HepG2 (cell line): ENCODE results near the gene TMEM253. TPM values are rescaled to one million over a fixed set of nuclear protein-coding genes. Genes with fewer than 3 reads are reported as not detected.

Source experiments
- ARNTL ChIP-seq: sonication (generic); formaldehyde crosslinking; IDR thresholded peaks from 2 replicates; pipeline ENCODE4 v1.4.0; 2020; ENCODE audit warnings: mild to moderate bottlenecking, missing genetic modification reagents
- BRD4 ChIP-seq: sonication (generic); formaldehyde crosslinking; IDR thresholded peaks from 2 replicates; pipeline ENCODE4 v1.4.0; 2020; ENCODE audit warnings: missing genetic modification reagents
- KAT7 ChIP-seq: IDR thresholded peaks from 2 replicates; pipeline ENCODE4 v1.6.1; 2018; ENCODE audit warnings: borderline replicate concordance, missing compliant biosample characterization
- MEIS1 ChIP-seq: sonication (generic); formaldehyde crosslinking; IDR thresholded peaks from 2 replicates; pipeline ENCODE4 v1.9.0; 2021; ENCODE audit warnings: mild to moderate bottlenecking, missing genetic modification reagents, moderate library complexity, borderline replicate concordance
- MTA1 ChIP-seq: sonication (generic); formaldehyde crosslinking; IDR thresholded peaks from 2 replicates; pipeline ENCODE4 v1.4.0; 2020; ENCODE audit warnings: missing genetic modification reagents, mild to moderate bottlenecking, borderline replicate concordance
- RAD21 ChIP-seq: fragments of 450-650 bp; formaldehyde crosslinking; IDR thresholded peaks from 2 replicates; pipeline ENCODE4 v1.5.0; 2020; ENCODE audit warnings: mild to moderate bottlenecking
- SCMH1 ChIP-seq: sonication (generic); formaldehyde crosslinking; IDR thresholded peaks from 2 replicates; pipeline ENCODE4 v1.9.0; 2021; ENCODE audit warnings: missing genetic modification reagents, mild to moderate bottlenecking, borderline replicate concordance
- SMARCC2 ChIP-seq: fragments of 450-650 bp; IDR thresholded peaks from 2 replicates; pipeline ENCODE4 v1.6.1; 2017; ENCODE audit warnings: antibody characterized with exemption, mild to moderate bottlenecking
- SRSF1 ChIP-seq: fragments of 200-400 bp; formaldehyde crosslinking; optimal IDR thresholded peaks from 2 replicates; pipeline ENCODE3; 2017; ENCODE audit warnings: mild to moderate bottlenecking, low read depth, low read length, moderate library complexity
- SRSF4 ChIP-seq: fragments of 200-400 bp; formaldehyde crosslinking; IDR thresholded peaks from one replicate; pipeline ENCODE4 v1.6.1; 2018; ENCODE audit warnings: mild to moderate bottlenecking, low read depth, low read length, moderate library complexity; ENCODE audit not compliant: poor library complexity, severe bottlenecking
- ZMYM4 ChIP-seq: sonication (generic); formaldehyde crosslinking; IDR thresholded peaks from 2 replicates; pipeline ENCODE4 v1.8.1; 2023; ENCODE audit warnings: mild to moderate bottlenecking, missing genetic modification reagents
- ZNF253 ChIP-seq: sonication (generic); formaldehyde crosslinking; IDR thresholded peaks from 2 replicates; pipeline ENCODE4 v1.8.0; 2022; ENCODE audit warnings: mild to moderate bottlenecking, missing genetic modification reagents, borderline replicate concordance
- ZNF292 ChIP-seq: sonication (generic); formaldehyde crosslinking; IDR thresholded peaks from 2 replicates; pipeline ENCODE4 v1.8.1; 2022; ENCODE audit warnings: mild to moderate bottlenecking, low read depth, missing genetic modification reagents, borderline replicate concordance
- ZNF468 ChIP-seq: sonication (generic); formaldehyde crosslinking; IDR thresholded peaks from 2 replicates; pipeline ENCODE4 v1.8.0; 2022; ENCODE audit warnings: mild to moderate bottlenecking, moderate library complexity, missing genetic modification reagents
- ZNF670 ChIP-seq: sonication (generic); formaldehyde crosslinking; IDR thresholded peaks from 2 replicates; pipeline ENCODE4 v1.8.0; 2022; ENCODE audit warnings: mild to moderate bottlenecking, missing genetic modification reagents, borderline replicate concordance
- ZZZ3 ChIP-seq: sonication (generic); formaldehyde crosslinking; IDR thresholded peaks from 2 replicates; pipeline ENCODE4 v1.4.0; 2020; ENCODE audit warnings: missing genetic modification reagents, mild to moderate bottlenecking, borderline replicate concordance
- polyA plus RNA-seq, 8 experiments: library from polyadenylated mRNA; depleted of rRNA in 3 of 8; stranded (reverse) in 7 of 8; unstranded in 1 of 8; fragments of >200 nt; fragmentation: Illumina TruSeq in 4 of 8; extraction: Trizol in 4 of 8; gene quantifications; 2 replicates each; pipeline versions ENCODE4 v1.2.1 to v1.2.3, GENCODE V29; 2011 to 2016; ENCODE audit warnings: low read depth in 4 of 8, missing spikeins in 1 of 8, mixed read lengths in 1 of 8; ENCODE audit not compliant: insufficient read depth in 1 of 8
- total RNA-seq, 5 experiments: library from RNA; depleted of rRNA; stranded (reverse); fragments of >200 nt; fragmentation: Illumina TruSeq; extraction: Trizol; gene quantifications; 2 replicates each; pipeline ENCODE4 v1.2.3, GENCODE V29; 2016; ENCODE audit warnings: low read depth in 1 of 5
- TF ChIP-seq, protein P1 (sequence below): sonication (generic); formaldehyde crosslinking; IDR thresholded peaks from 2 replicates; pipeline ENCODE4 v1.8.1; 2023; ENCODE audit warnings: missing genetic modification reagents, inconsistent platforms, borderline replicate concordance
- TF ChIP-seq, protein P2 (sequence below): sonication (generic); formaldehyde crosslinking; IDR thresholded peaks from 2 replicates; pipeline ENCODE4 v1.4.0; 2020; ENCODE audit warnings: low read depth, mild to moderate bottlenecking, missing genetic modification reagents
- TF ChIP-seq, protein P3 (sequence below): sonication (generic); formaldehyde crosslinking; IDR thresholded peaks from 2 replicates; pipeline ENCODE4 v1.5.0; 2020; ENCODE audit warnings: missing genetic modification reagents
- TF ChIP-seq, protein P4 (sequence below): IDR thresholded peaks from 2 replicates; pipeline ENCODE4 v1.6.1; 2016; ENCODE audit warnings: low read depth, missing genetic modification reagents, missing compliant biosample characterization

TMEM253 gene
- total and polyA plus RNA-seq, 2 of the 13 experiments (the other 11 are each of a cell fraction or from before 2014, with no cell fraction given) = 0.29 to 0.45 TPM

DNA sequence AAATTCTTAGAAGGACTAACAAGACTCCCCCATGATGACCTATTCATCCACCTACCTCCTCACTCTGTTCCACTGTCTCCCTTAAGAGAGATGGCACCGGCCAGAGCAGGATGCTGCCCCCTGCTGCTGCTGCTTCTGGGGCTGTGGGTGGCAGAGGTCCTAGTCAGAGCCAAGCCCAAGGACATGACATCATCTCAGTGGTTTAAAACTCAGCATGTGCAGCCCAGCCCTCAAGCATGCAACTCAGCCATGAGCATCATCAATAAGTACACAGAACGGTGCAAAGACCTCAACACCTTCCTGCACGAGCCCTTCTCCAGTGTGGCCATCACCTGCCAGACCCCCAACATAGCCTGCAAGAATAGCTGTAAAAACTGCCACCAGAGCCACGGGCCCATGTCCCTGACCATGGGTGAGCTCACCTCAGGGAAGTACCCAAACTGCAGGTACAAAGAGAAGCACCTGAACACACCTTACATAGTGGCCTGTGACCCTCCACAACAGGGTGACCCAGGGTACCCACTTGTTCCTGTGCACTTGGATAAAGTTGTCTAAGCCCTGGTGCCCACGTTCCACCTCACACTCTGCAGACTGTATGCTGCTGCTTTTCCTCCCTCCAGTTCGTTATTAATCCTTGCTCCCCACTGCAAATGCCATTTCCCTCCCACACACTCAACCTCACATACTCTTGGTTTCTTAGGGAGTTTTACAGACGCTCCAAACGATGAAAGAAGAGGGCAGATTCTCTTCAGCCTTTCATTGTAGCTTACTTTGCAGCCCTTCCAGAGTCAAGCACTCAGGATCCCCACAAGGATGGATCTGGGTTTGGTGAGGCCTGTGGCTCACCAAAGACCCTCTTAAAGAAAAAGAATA is 42.8 kb upstream of the TMEM253 start, which contains the start of gene RNASE8 (continued):
- TF ChIP-seq, protein P1, sequence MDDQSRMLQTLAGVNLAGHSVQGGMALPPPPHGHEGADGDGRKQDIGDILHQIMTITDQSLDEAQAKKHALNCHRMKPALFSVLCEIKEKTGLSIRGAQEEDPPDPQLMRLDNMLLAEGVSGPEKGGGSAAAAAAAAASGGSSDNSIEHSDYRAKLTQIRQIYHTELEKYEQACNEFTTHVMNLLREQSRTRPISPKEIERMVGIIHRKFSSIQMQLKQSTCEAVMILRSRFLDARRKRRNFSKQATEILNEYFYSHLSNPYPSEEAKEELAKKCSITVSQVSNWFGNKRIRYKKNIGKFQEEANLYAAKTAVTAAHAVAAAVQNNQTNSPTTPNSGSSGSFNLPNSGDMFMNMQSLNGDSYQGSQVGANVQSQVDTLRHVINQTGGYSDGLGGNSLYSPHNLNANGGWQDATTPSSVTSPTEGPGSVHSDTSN = no peak
- TF ChIP-seq ARNTL (no peak), ZNF670 (CRISPR knock-in tag) (no peak), RAD21 (CRISPR knock-in tag) (no peak), BRD4 (CRISPR knock-in tag) (no peak), SCMH1 (CRISPR knock-in tag) (no peak), ZNF253 (CRISPR knock-in tag) (no peak), ZZZ3 (no peak), SRSF1 (no peak), ZMYM4 (no peak), ZNF292 (CRISPR knock-in tag) (peak; percentile 56; the same call in 1 of the 2 replicates), ZNF468 (CRISPR knock-in tag) (no peak), MTA1 (no peak; the same call in 1 of the 2 replicates), KAT7 (CRISPR knock-in tag) (no peak), SRSF4 (no peak), SMARCC2 (no peak), MEIS1 (no peak)
- TF ChIP-seq, protein P2, sequence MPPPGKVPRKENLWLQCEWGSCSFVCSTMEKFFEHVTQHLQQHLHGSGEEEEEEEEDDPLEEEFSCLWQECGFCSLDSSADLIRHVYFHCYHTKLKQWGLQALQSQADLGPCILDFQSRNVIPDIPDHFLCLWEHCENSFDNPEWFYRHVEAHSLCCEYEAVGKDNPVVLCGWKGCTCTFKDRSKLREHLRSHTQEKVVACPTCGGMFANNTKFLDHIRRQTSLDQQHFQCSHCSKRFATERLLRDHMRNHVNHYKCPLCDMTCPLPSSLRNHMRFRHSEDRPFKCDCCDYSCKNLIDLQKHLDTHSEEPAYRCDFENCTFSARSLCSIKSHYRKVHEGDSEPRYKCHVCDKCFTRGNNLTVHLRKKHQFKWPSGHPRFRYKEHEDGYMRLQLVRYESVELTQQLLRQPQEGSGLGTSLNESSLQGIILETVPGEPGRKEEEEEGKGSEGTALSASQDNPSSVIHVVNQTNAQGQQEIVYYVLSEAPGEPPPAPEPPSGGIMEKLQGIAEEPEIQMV (CRISPR knock-in tag) = no peak
- TF ChIP-seq, protein P3, sequence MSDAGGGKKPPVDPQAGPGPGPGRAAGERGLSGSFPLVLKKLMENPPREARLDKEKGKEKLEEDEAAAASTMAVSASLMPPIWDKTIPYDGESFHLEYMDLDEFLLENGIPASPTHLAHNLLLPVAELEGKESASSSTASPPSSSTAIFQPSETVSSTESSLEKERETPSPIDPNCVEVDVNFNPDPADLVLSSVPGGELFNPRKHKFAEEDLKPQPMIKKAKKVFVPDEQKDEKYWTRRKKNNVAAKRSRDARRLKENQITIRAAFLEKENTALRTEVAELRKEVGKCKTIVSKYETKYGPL (CRISPR knock-in tag) = no peak
- TF ChIP-seq, protein P4, sequence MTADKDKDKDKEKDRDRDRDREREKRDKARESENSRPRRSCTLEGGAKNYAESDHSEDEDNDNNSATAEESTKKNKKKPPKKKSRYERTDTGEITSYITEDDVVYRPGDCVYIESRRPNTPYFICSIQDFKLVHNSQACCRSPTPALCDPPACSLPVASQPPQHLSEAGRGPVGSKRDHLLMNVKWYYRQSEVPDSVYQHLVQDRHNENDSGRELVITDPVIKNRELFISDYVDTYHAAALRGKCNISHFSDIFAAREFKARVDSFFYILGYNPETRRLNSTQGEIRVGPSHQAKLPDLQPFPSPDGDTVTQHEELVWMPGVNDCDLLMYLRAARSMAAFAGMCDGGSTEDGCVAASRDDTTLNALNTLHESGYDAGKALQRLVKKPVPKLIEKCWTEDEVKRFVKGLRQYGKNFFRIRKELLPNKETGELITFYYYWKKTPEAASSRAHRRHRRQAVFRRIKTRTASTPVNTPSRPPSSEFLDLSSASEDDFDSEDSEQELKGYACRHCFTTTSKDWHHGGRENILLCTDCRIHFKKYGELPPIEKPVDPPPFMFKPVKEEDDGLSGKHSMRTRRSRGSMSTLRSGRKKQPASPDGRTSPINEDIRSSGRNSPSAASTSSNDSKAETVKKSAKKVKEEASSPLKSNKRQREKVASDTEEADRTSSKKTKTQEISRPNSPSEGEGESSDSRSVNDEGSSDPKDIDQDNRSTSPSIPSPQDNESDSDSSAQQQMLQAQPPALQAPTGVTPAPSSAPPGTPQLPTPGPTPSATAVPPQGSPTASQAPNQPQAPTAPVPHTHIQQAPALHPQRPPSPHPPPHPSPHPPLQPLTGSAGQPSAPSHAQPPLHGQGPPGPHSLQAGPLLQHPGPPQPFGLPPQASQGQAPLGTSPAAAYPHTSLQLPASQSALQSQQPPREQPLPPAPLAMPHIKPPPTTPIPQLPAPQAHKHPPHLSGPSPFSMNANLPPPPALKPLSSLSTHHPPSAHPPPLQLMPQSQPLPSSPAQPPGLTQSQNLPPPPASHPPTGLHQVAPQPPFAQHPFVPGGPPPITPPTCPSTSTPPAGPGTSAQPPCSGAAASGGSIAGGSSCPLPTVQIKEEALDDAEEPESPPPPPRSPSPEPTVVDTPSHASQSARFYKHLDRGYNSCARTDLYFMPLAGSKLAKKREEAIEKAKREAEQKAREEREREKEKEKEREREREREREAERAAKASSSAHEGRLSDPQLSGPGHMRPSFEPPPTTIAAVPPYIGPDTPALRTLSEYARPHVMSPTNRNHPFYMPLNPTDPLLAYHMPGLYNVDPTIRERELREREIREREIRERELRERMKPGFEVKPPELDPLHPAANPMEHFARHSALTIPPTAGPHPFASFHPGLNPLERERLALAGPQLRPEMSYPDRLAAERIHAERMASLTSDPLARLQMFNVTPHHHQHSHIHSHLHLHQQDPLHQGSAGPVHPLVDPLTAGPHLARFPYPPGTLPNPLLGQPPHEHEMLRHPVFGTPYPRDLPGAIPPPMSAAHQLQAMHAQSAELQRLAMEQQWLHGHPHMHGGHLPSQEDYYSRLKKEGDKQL (CRISPR knock-in tag) = no peak
